ENCODE data around the gene OXA1L.

OXA1L gene

DNA sequence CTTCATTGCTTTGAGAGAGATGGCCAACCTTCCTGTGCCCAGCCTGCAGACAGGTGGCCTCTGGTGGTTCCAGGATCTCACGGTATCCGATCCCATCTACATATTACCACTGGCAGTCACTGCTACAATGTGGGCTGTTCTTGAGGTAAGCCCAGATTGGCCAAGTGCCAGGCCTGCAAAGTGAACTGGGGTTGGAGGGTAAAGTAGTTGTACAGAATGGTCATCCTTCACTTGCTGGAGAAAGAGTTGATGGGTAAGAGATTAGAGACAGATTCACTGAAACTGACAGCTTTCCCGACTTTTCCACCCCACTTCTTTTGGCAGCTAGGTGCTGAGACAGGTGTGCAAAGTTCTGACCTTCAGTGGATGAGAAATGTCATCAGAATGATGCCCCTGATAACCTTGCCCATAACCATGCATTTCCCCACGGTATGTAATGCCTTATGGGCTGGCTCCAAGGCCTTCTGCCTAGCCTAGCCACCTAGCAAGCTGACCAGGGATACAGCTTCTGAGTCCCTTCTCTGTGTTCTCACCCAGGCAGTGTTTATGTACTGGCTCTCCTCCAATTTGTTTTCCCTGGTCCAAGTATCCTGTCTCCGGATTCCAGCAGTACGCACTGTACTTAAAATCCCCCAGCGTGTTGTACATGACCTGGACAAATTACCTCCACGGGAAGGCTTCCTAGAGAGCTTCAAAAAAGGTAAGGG is 4.1 kb downstream of the OXA1L start:
- Histone ChIP-seq H3K4me1 (ENCODE audit: control insufficient read depth, low read length) (peaks cover 25% of the 10 kb centered on the region), H3K9me3 (ENCODE audit: control insufficient read depth, insufficient read depth, low read length) (no peaks in the 10 kb centered on the region), H3K27me3 (ENCODE audit: control insufficient read depth, low read length) (no peaks in the 10 kb centered on the region), H3K4me2 (ENCODE audit: low read length) (no peak overlapping the region), H3F3A (ENCODE audit: control insufficient read depth, insufficient read depth) (peaks cover 37% of the 10 kb centered on the region), H3K36me3 (ENCODE audit: control insufficient read depth, low read length) (peaks cover 86% of the 10 kb centered on the region), H3K4me3 (ENCODE audit: low read length) (no peak overlapping the region), H3K27ac (ENCODE audit: low read depth, low read length) (no peak overlapping the region), H4K20me1 (ENCODE audit: control insufficient read depth, insufficient read depth, low read depth, low read length) (no peaks in the 10 kb centered on the region), H3K79me2 (ENCODE audit: control insufficient read depth, low read length) (peaks cover 58% of the 10 kb centered on the region), H3K9me2 (replicated peaks; ENCODE audit: control insufficient read depth, low read length) (no peaks in the 10 kb centered on the region)
- TF ChIP-seq, protein P1, sequence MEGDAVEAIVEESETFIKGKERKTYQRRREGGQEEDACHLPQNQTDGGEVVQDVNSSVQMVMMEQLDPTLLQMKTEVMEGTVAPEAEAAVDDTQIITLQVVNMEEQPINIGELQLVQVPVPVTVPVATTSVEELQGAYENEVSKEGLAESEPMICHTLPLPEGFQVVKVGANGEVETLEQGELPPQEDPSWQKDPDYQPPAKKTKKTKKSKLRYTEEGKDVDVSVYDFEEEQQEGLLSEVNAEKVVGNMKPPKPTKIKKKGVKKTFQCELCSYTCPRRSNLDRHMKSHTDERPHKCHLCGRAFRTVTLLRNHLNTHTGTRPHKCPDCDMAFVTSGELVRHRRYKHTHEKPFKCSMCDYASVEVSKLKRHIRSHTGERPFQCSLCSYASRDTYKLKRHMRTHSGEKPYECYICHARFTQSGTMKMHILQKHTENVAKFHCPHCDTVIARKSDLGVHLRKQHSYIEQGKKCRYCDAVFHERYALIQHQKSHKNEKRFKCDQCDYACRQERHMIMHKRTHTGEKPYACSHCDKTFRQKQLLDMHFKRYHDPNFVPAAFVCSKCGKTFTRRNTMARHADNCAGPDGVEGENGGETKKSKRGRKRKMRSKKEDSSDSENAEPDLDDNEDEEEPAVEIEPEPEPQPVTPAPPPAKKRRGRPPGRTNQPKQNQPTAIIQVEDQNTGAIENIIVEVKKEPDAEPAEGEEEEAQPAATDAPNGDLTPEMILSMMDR (IDR thresholded peaks at IDR 0.05; ENCODE audit: low read depth, low read length, poor library complexity, severe bottlenecking) = no peak
- TF ChIP-seq EZH2phosphoT487 (IDR thresholded peaks at IDR 0.05; ENCODE audit: borderline replicate concordance, low read length) = no peak

DNA sequence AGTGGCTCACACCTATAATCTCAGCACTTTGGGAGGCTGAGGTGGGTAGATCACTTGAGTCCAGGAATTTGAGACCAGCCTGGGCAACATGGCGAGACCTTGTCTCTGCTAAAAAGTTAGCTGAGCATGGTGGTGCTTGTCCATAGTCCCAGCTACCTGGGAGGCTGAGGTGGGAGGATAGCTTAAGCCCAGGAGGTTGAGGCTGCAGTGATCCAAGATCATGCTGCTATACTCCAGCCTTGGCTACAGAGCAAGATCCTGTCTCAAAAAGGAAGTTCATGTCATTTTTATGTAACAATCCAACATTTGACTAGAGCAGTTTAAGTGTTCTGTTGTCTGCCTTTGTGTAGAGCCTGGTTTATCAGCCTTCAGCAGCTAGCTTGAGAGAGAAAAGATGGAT is 6.2 kb downstream of the OXA1L start:
- Histone ChIP-seq H3K27ac (ENCODE audit: low read depth, low read length) (no peak overlapping the region), H3K27me3 (ENCODE audit: control insufficient read depth, low read length) (no peaks in the 10 kb centered on the region), H3K36me3 (ENCODE audit: control insufficient read depth, low read length) (peaks cover 90% of the 10 kb centered on the region), H3K9me2 (replicated peaks; ENCODE audit: control insufficient read depth, low read length) (no peaks in the 10 kb centered on the region), H3K4me3 (ENCODE audit: low read length) (no peak overlapping the region), H3K9me3 (ENCODE audit: control insufficient read depth, insufficient read depth, low read length) (no peaks in the 10 kb centered on the region), H3K79me2 (ENCODE audit: control insufficient read depth, low read length) (peaks cover 42% of the 10 kb centered on the region), H4K20me1 (ENCODE audit: control insufficient read depth, insufficient read depth, low read depth, low read length) (no peaks in the 10 kb centered on the region), H3K4me1 (ENCODE audit: control insufficient read depth, low read length) (peaks cover 20% of the 10 kb centered on the region), H3F3A (ENCODE audit: control insufficient read depth, insufficient read depth) (peaks cover 37% of the 10 kb centered on the region), H3K4me2 (ENCODE audit: low read length) (no peak overlapping the region)
- TF ChIP-seq, protein P1 (IDR thresholded peaks at IDR 0.05; ENCODE audit: low read depth, low read length, poor library complexity, severe bottlenecking) = no peak
- TF ChIP-seq EZH2phosphoT487 (IDR thresholded peaks at IDR 0.05; ENCODE audit: borderline replicate concordance, low read length) = no peak

DNA sequence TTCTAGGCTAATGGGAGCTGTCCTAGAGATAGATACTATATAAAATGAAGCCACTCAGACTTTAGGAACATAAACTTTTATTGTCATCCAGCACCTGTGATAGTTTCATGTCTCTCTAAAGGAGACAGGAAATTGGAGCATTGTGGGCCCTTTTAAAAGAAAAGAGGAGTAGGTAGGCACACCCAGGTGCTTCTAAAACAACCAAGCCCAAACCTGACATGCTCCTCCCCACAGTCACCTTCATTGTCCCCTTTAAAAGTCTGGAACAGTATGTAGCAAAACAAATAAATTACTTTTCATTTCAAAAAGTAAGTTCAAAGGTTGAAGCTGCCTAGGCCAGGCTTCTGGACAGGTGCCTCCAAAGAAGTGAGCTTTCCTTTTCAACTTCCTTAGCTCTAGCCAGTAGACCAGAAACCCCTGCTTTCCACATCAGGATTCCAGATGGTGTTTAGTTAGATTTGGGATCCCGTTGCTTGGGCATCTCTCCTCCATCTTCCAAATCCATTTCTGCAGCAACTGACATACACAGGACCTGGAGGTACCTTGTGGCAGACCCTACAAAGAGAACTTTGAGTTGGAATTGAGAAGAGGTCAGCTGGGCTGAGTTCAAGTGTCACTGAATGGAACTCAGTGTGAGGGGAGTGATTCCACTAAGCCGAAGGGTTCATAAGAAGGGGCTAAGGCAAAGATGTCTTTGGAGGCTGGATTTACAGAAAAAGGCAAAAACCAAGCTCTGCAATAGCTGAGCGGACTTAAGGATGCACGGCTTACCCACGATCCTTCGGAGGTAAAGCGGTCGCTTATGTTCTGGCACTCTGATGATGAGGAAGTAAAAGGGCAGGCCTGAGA is 6.9 kb downstream of the OXA1L start:
- Histone ChIP-seq H3K4me2 (ENCODE audit: low read length) (no peak overlapping the region), H3K9me3 (ENCODE audit: control insufficient read depth, insufficient read depth, low read length) (no peaks in the 10 kb centered on the region), H4K20me1 (ENCODE audit: control insufficient read depth, insufficient read depth, low read depth, low read length) (no peaks in the 10 kb centered on the region), H3K9me2 (replicated peaks; ENCODE audit: control insufficient read depth, low read length) (no peaks in the 10 kb centered on the region), H3K4me3 (ENCODE audit: low read length) (no peak overlapping the region), H3K4me1 (ENCODE audit: control insufficient read depth, low read length) (peaks cover 20% of the 10 kb centered on the region), H3K27ac (ENCODE audit: low read depth, low read length) (no peak overlapping the region), H3K79me2 (ENCODE audit: control insufficient read depth, low read length) (peaks cover 38% of the 10 kb centered on the region), H3F3A (ENCODE audit: control insufficient read depth, insufficient read depth) (peaks cover 39% of the 10 kb centered on the region), H3K36me3 (ENCODE audit: control insufficient read depth, low read length) (peaks cover 90% of the 10 kb centered on the region), H3K27me3 (ENCODE audit: control insufficient read depth, low read length) (no peaks in the 10 kb centered on the region)
- TF ChIP-seq EZH2phosphoT487 (IDR thresholded peaks at IDR 0.05; ENCODE audit: borderline replicate concordance, low read length) = no peak
- TF ChIP-seq, protein P1 (IDR thresholded peaks at IDR 0.05; ENCODE audit: low read depth, low read length, poor library complexity, severe bottlenecking) = no peak

All from DOHH2 (cell line).